Panc1 (cell line): ENCODE data around the gene CALD1. TPM values are rescaled to one million over a fixed set of nuclear protein-coding genes. Genes with fewer than 3 reads are reported as not detected.

Experiments
- ATAC-seq: fragments of 200-7000 bp; cut with Tn5 transposase; 2 replicates; pipeline ENCODE4 v1.9.1; 2020; ENCODE audit warnings: mild to moderate bottlenecking, moderate library complexity
- BruUV-seq: library from RNA; stranded (reverse); fragments of 400-500 nt; replicated peaks from 2 replicates; lab custom pipeline; 2021; lab: Mats Ljungman, UMichigan
- CTCF ChIA-PET: fragments of 300-600 bp; sonication (Branson Sonifier 250); formaldehyde crosslinking; loops from one replicate; lab custom pipeline; 2022; ENCODE audit warnings: antibody characterized with exemption; lab: Charles Lee
- POLR2A ChIA-PET: fragments of 300-600 bp; sonication (Branson Sonifier 250); formaldehyde crosslinking; loops from one replicate; lab custom pipeline; 2022; ENCODE audit warnings: antibody characterized with exemption; lab: Charles Lee
- DNase-seq: peaks from one replicate; pipeline ENCODE4 v3.0.0-alpha.2; 2010; ENCODE audit warnings: low read depth, low spot score
- H3K27ac ChIP-seq: 2 replicates; pipeline ENCODE4 v1.5.1; 2011; ENCODE audit warnings: mild to moderate bottlenecking, low read length, inconsistent platforms
- H3K27me3 ChIP-seq: fragments of 200-500 bp; sonication (Bioruptor generic); 2 replicates; pipeline ENCODE4 v1.6.0; 2014; ENCODE audit warnings: low read length, inconsistent platforms; ENCODE audit not compliant: control insufficient read depth, insufficient read depth
- H3K36me3 ChIP-seq: fragments of 200-500 bp; sonication (Bioruptor generic); 2 replicates; pipeline ENCODE4 v1.5.1; 2014; ENCODE audit warnings: inconsistent platforms, mild to moderate bottlenecking, low read length, moderate library complexity; ENCODE audit not compliant: control insufficient read depth, insufficient read depth
- H3K4me1 ChIP-seq: 2 replicates; pipeline ENCODE4 v1.5.1; 2011; ENCODE audit warnings: inconsistent platforms, mild to moderate bottlenecking, low read length, moderate library complexity; ENCODE audit not compliant: control insufficient read depth, insufficient read depth
- H3K4me3 ChIP-seq, 2 experiments: 2 replicates each; pipeline ENCODE4 v1.5.1; 2011 to 2012; ENCODE audit warnings: low read depth in 2 of 2, low read length in 2 of 2, mild to moderate bottlenecking in 2 of 2, inconsistent platforms in 1 of 2, moderate library complexity in 1 of 2
- H3K9me3 ChIP-seq: fragments of 200-500 bp; sonication (Bioruptor generic); 2 replicates; pipeline ENCODE4 v1.5.1; 2014; ENCODE audit warnings: low read depth, mild to moderate bottlenecking, inconsistent platforms, low read length, moderate library complexity; ENCODE audit not compliant: control insufficient read depth, insufficient read depth
- CTCF ChIP-seq: fragments of 450-650 bp; IDR thresholded peaks from 2 replicates; pipeline ENCODE4 v1.5.1; 2017; ENCODE audit warnings: mild to moderate bottlenecking
- POLR2AphosphoS5 ChIP-seq: IDR thresholded peaks from 2 replicates; pipeline ENCODE4 v1.6.1; 2012; ENCODE audit warnings: mild to moderate bottlenecking, low read depth, low read length, moderate library complexity
- SIN3A ChIP-seq: IDR thresholded peaks from 2 replicates; pipeline ENCODE4 v1.6.1; 2012; ENCODE audit warnings: low read depth, mild to moderate bottlenecking, low read length, moderate library complexity, borderline replicate concordance; ENCODE audit not compliant: insufficient read depth
- TCF7L2 ChIP-seq: IDR thresholded peaks from 2 replicates; pipeline ENCODE4 v1.6.1; 2011; ENCODE audit warnings: mild to moderate bottlenecking, low read depth, low read length, inconsistent platforms
- in situ Hi-C: cut with HindIII; loops from 2 replicates; pipeline ENCODE4 v1.10.0; 2016; ENCODE audit warnings: low sequenced_read_pairs, low pct_unique_long_range_greater_than_20kb
- intact Hi-C: fragments of 100-400 bp; cut with micrococcal nuclease; formaldehyde crosslinking; loops from one replicate; pipeline ENCODE4 v1.10.0; 2022; ENCODE audit not compliant: unreplicated experiment
- total RNA-seq: library from RNA; stranded (reverse); gene quantifications from one replicate; pipeline ENCODE4 v1.2.1, GENCODE V29; 2021; ENCODE audit not compliant: unreplicated experiment
- TF ChIP-seq, protein P1 (sequence below), 2 experiments: IDR thresholded peaks; 2 replicates each; pipeline ENCODE4 v1.6.1; 2011 to 2012; ENCODE audit warnings: low read depth in 2 of 2, control low read depth in 1 of 2, low read length in 1 of 2, mild to moderate bottlenecking in 1 of 2, moderate library complexity in 1 of 2; ENCODE audit not compliant: insufficient read depth in 1 of 2

CALD1 gene
- total RNA-seq, 1 experiment from 2014 or later, result 9.2 TPM

DNA sequence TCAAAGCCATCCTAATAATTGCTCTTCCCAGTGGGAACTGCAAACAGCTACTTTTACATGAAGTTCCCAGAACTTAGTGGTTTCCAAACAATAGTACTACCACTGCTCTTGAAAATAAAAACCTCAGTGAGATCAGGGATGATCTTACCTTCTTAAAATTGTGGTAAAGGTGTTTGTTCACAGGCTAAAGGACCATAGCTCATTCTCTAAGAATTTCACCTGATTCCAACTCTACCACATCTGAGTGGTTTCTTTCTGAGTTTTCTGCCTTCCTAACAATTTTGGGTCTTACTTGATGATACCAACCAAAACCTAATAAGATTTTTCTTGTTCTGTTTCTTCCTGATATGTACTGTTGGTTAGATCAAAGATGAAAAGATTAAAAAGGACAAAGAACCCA is 161.3 kb downstream of the CALD1 start:
- no peak for TF ChIP-seq TCF7L2
- TF ChIP-seq, protein P1, sequence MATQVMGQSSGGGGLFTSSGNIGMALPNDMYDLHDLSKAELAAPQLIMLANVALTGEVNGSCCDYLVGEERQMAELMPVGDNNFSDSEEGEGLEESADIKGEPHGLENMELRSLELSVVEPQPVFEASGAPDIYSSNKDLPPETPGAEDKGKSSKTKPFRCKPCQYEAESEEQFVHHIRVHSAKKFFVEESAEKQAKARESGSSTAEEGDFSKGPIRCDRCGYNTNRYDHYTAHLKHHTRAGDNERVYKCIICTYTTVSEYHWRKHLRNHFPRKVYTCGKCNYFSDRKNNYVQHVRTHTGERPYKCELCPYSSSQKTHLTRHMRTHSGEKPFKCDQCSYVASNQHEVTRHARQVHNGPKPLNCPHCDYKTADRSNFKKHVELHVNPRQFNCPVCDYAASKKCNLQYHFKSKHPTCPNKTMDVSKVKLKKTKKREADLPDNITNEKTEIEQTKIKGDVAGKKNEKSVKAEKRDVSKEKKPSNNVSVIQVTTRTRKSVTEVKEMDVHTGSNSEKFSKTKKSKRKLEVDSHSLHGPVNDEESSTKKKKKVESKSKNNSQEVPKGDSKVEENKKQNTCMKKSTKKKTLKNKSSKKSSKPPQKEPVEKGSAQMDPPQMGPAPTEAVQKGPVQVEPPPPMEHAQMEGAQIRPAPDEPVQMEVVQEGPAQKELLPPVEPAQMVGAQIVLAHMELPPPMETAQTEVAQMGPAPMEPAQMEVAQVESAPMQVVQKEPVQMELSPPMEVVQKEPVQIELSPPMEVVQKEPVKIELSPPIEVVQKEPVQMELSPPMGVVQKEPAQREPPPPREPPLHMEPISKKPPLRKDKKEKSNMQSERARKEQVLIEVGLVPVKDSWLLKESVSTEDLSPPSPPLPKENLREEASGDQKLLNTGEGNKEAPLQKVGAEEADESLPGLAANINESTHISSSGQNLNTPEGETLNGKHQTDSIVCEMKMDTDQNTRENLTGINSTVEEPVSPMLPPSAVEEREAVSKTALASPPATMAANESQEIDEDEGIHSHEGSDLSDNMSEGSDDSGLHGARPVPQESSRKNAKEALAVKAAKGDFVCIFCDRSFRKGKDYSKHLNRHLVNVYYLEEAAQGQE (IDR thresholded peaks at IDR 0.05; ENCODE audit: insufficient read depth in 1 of 2, low read depth in 2 of 2, low read length in 1 of 2), result no peak
- TF ChIP-seq SIN3A, result no peak
- no peak for TF ChIP-seq POLR2AphosphoS5
- no peak for TF ChIP-seq CTCF
- H3K36me3 ChIP-seq, result no peaks in the 10 kb centered on the region
- no peaks in the 10 kb centered on the region for H3K27me3 ChIP-seq
- intact Hi-C loops (loop anchor here (5.0 kb wide), 1 partner anchor 253 kb away; no protein-coding TSS in a partner anchor), in situ Hi-C loops (no loop called here)
- DNase-seq, result no peak
- no peaks in the 10 kb centered on the region for H3K4me1 ChIP-seq
- ChIA-PET POLR2A (no interaction called here), CTCF (no interaction called here)
- H3K4me3 ChIP-seq, result no peak overlapping the region
- no TSS peak for BruUV-seq
- no peaks in the 10 kb centered on the region for H3K9me3 ChIP-seq
- ATAC-seq, result no peak
- no peak overlapping the region for H3K27ac ChIP-seq

DNA sequence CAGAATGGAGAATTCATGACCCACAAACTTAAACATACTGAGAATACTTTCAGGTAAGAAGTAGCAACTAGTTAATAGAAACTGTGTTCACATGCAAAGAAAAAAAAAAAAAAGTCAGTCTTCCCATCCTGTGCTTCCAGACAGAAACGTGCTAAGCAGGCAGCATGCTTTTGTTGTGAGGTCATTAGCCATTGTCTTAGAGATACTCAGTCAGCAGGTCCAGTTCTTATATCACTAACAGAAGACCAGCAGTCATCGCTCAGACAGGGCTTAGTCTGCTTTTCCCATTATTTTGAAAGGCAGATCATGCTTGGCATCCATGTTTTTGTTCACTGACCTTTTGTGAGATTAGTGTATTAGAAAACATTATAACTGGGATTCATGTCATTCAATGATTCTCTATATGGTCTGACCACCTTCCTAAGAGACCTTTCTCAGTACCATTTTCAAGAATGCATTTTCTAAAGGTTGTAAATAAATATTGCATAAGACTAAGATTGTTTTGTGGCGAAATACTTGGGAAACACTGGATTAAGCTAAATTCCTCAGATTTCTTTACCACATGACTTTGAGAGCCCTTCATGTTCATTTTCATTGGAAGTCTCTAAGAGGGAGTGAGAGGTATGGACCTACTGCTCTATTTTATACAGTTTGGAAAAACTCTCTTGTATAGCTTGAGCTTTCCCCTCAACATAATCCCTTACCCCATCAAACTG is 161.9 kb downstream of the CALD1 start:
- no peak for TF ChIP-seq SIN3A
- TF ChIP-seq POLR2AphosphoS5, result no peak
- TF ChIP-seq, protein P1 (IDR thresholded peaks at IDR 0.05; ENCODE audit: insufficient read depth in 1 of 2, low read depth in 2 of 2, low read length in 1 of 2), result no peak
- DNase-seq (no peak), ATAC-seq (no peak)
- Histone ChIP-seq H3K9me3 (no peaks in the 10 kb centered on the region), H3K4me3 (no peak overlapping the region), H3K4me1 (no peaks in the 10 kb centered on the region), H3K36me3 (no peaks in the 10 kb centered on the region), H3K27ac (no peak overlapping the region), H3K27me3 (no peaks in the 10 kb centered on the region)
- intact Hi-C loops (loop anchor here (5.0 kb wide), 1 partner anchor 254 kb away; no protein-coding TSS in a partner anchor), in situ Hi-C loops (no loop called here)
- POLR2A ChIA-PET, result no interaction called here
- BruUV-seq, result no TSS peak
- CTCF ChIA-PET, result no interaction called here
